Liver (tissue), 9 donors: ENCODE data around the gene CELSR1. TPM values are rescaled to one million over a fixed set of nuclear protein-coding genes. Genes with fewer than 3 reads are reported as not detected.
"Not testable (repeated sequence)": the region's sequence is repeated elsewhere in the genome, so short reads cannot be mapped to it uniquely, and the experiment has no call there.

Experiments
- DNase-seq: peaks from one replicate; pipeline ENCODE4 v3.0.0-alpha.2; 2017; ENCODE audit warnings: low spot score
- H3K27ac ChIP-seq, 2 donors: one replicate each; pipeline ENCODE4 v1.7.0; 2013; ENCODE audit warnings: inconsistent platforms in 2 of 2, low read length in 2 of 2, control low read depth in 1 of 2, low read depth in 1 of 2, mild to moderate bottlenecking in 1 of 2
- H3K27me3 ChIP-seq, 4 donors: one replicate each; pipeline versions ENCODE4 v1.6.1 to v1.7.0; 2013; ENCODE audit warnings: low read length in 3 of 4, inconsistent platforms in 1 of 4, mild to moderate bottlenecking in 1 of 4, moderate library complexity in 1 of 4; ENCODE audit not compliant: control insufficient read depth in 4 of 4, insufficient read depth in 4 of 4
- H3K36me3 ChIP-seq, 4 donors: one replicate each; pipeline versions ENCODE4 v1.6.1 to v1.7.0; 2013; ENCODE audit warnings: low read length in 3 of 4, mild to moderate bottlenecking in 3 of 4, low read depth in 1 of 4, moderate library complexity in 1 of 4; ENCODE audit not compliant: control insufficient read depth in 4 of 4, insufficient read depth in 3 of 4
- H3K4me1 ChIP-seq, 4 donors: one replicate each; pipeline versions ENCODE4 v1.6.1 to v1.7.0; 2013; ENCODE audit warnings: low read length in 3 of 4, mild to moderate bottlenecking in 3 of 4, moderate library complexity in 1 of 4; ENCODE audit not compliant: control insufficient read depth in 4 of 4, insufficient read depth in 4 of 4
- H3K4me3 ChIP-seq, 3 donors: one replicate each; pipeline versions ENCODE4 v1.6.1 to v1.7.0; 2013; ENCODE audit warnings: low read length in 3 of 3, control low read depth in 1 of 3, low read depth in 1 of 3, mild to moderate bottlenecking in 1 of 3
- H3K9ac ChIP-seq, 2 donors: one replicate each; pipeline ENCODE4 v1.7.0; 2013; ENCODE audit warnings: low read length in 2 of 2, mild to moderate bottlenecking in 2 of 2, moderate library complexity in 2 of 2, control low read depth in 1 of 2, low read depth in 1 of 2
- H3K9me3 ChIP-seq, 4 donors: one replicate each; pipeline versions ENCODE4 v1.6.1 to v1.7.0; 2013; ENCODE audit warnings: low read length in 3 of 4; ENCODE audit not compliant: control insufficient read depth in 4 of 4
- FOXA1 ChIP-seq: IDR thresholded peaks from 2 replicates; pipeline ENCODE4 v1.6.1; 2016; ENCODE audit warnings: antibody characterized with exemption
- HNF4A ChIP-seq, 2 donors: conservative IDR thresholded peaks; 2 replicates each; pipeline ENCODE4 v1.6.1; 2016; ENCODE audit warnings: antibody characterized with exemption in 2 of 2, mild to moderate bottlenecking in 2 of 2
- JUND ChIP-seq, 2 donors: IDR thresholded peaks; 2 replicates each; pipeline ENCODE4 v1.6.1; 2016; ENCODE audit warnings: antibody characterized with exemption in 2 of 2
- MAX ChIP-seq: IDR thresholded peaks from 2 replicates; pipeline ENCODE4 v1.6.1; 2016; ENCODE audit warnings: antibody characterized with exemption
- NR2F2 ChIP-seq: IDR thresholded peaks from 2 replicates; pipeline ENCODE4 v1.6.1; 2016; ENCODE audit warnings: antibody characterized with exemption
- RAD21 ChIP-seq, 2 donors: IDR thresholded peaks; 2 replicates each; pipeline ENCODE4 v1.6.1; 2016; ENCODE audit warnings: antibody characterized with exemption in 2 of 2, mild to moderate bottlenecking in 2 of 2
- YY1 ChIP-seq: IDR thresholded peaks from 2 replicates; pipeline ENCODE4 v1.6.1; 2016; ENCODE audit warnings: antibody characterized with exemption, mild to moderate bottlenecking
- WGBS: extraction: QIAGEN DNeasy Blood & Tissue Kit; methylation state at CpG from one replicate; pipeline ENCODE4 v1.1.7; 2013; 5-methylcytosine and 5-hydroxymethylcytosine counted together
- polyA plus RNA-seq, 2 donors: library from polyadenylated mRNA; stranded (reverse) in 1 of 2; unstranded in 1 of 2; fragments of 200-250 nt in 1 of 2; fragments of >200 nt in 1 of 2; fragmentation: Nextera tagmentation in 1 of 2; extraction: Ambion mirVana in 1 of 2; gene quantifications; one replicate each; pipeline versions ENCODE4 v1.2.1 to v1.2.3, GENCODE V29; 2013 to 2015
- total RNA-seq, 2 donors: library from RNA; depleted of rRNA; stranded (reverse); fragments of >200 nt; gene quantifications; one replicate each; pipeline ENCODE4 v1.2.3, GENCODE V29; 2014
- TF ChIP-seq, protein P1 (sequence below): fragments of 150-350 bp; IDR thresholded peaks from 2 replicates; pipeline ENCODE4 v1.5.1; 2017; ENCODE audit warnings: improper control_type of control experiment, low read depth, low read length; ENCODE audit not compliant: missing input control
- donor health status: healthy.
- donor health status: healthy.
- donor health status: healthy.
- donor health status: healthy.
- donor health status: healthy.

CELSR1 gene
- total and polyA plus RNA-seq, 4 donors: 0.37 to 1.6 (median 1.3) TPM

GRCh38 chr22:46471901-46472721 is 65.3 kb downstream of the CELSR1 start:
- TF ChIP-seq JUND (IDR thresholded peaks at IDR 0.05) (no peak), RAD21 (IDR thresholded peaks at IDR 0.05) (no peak), MAX (no peak), FOXA1 (no peak), HNF4A (conservative IDR thresholded peaks at IDR 0.05) (no peak), YY1 (no peak)
- TF ChIP-seq, protein P1, sequence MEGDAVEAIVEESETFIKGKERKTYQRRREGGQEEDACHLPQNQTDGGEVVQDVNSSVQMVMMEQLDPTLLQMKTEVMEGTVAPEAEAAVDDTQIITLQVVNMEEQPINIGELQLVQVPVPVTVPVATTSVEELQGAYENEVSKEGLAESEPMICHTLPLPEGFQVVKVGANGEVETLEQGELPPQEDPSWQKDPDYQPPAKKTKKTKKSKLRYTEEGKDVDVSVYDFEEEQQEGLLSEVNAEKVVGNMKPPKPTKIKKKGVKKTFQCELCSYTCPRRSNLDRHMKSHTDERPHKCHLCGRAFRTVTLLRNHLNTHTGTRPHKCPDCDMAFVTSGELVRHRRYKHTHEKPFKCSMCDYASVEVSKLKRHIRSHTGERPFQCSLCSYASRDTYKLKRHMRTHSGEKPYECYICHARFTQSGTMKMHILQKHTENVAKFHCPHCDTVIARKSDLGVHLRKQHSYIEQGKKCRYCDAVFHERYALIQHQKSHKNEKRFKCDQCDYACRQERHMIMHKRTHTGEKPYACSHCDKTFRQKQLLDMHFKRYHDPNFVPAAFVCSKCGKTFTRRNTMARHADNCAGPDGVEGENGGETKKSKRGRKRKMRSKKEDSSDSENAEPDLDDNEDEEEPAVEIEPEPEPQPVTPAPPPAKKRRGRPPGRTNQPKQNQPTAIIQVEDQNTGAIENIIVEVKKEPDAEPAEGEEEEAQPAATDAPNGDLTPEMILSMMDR: no peak
- WGBS: 89% methylated on average over 33 of the region's 33 CpGs
- H3K9me3 ChIP-seq: peaks cover 0 to 4% (median 0%) of the 10 kb centered on the region in 4 donors

GRCh38 chr22:46471330-46471729 is 66.1 kb downstream of the CELSR1 start:
- DNase-seq, H3K36me3 ChIP-seq: not testable (repeated sequence)
- 94% methylated on average over 6 of the region's 6 CpGs for WGBS

More at GRCh38 chr22:46471901-46472721, 65.3 kb downstream of the CELSR1 start:
- Histone ChIP-seq H3K4me1 (no peaks in the 10 kb centered on the region), H3K4me3 (no peak overlapping the region), H3K27me3 (peaks cover 0 to 2% (median 0%) of the 10 kb centered on the region in 4 donors), H3K27ac (no peak overlapping the region), H3K9ac (no peak overlapping the region), H3K36me3 (no peaks in the 10 kb centered on the region)
- no peak for DNase-seq

GRCh38 chr22:46469711-46470110 is 67.7 kb downstream of the CELSR1 start:
- no peak for TF ChIP-seq NR2F2
- TF ChIP-seq, protein P1: no peak
- no peak for TF ChIP-seq YY1
- H3K36me3 ChIP-seq: no peaks in the 10 kb centered on the region
- no peaks in the 10 kb centered on the region for H3K27me3 ChIP-seq
- DNase-seq: no peak
- peaks cover 0 to 7% (median 2%) of the 10 kb centered on the region in 4 donors for H3K4me1 ChIP-seq
- H3K9ac ChIP-seq: no peak overlapping the region
- no peaks in the 10 kb centered on the region for H3K9me3 ChIP-seq
- no peak overlapping the region for H3K4me3 ChIP-seq
- H3K27ac ChIP-seq: no peak overlapping the region
- WGBS: 67% methylated on average over 6 of the region's 6 CpGs

More at GRCh38 chr22:46471330-46471729, 66.1 kb downstream of the CELSR1 start:
- not testable (repeated sequence) for H3K9me3 ChIP-seq, H3K27me3 ChIP-seq, H3K4me3 ChIP-seq, H3K27ac ChIP-seq, H3K9ac ChIP-seq, H3K4me1 ChIP-seq
